LNCAP (cell line): ENCODE measurements around the gene LRP1B.

Experiments
- CTCF ChIP-seq: fragments of 450-650 bp; IDR thresholded peaks from 2 replicates; pipeline ENCODE4 v1.5.1; 2017; ENCODE audit warnings: mild to moderate bottlenecking

LRP1B gene

GRCh38 chr2:141704541-141704940, 426.3 kb downstream of the LRP1B start:
- no peak for TF ChIP-seq CTCF

GRCh38 chr2:141703501-141703900, 427.3 kb downstream of the LRP1B start:
- TF ChIP-seq CTCF, result no peak

GRCh38 chr2:141701618-141702017, 429.2 kb downstream of the LRP1B start:
- TF ChIP-seq CTCF, result no peak

GRCh38 chr2:141699573-141699972, 431.2 kb downstream of the LRP1B start:
- TF ChIP-seq CTCF, result no peak

GRCh38 chr2:141698500-141698899, 432.3 kb downstream of the LRP1B start:
- no peak for TF ChIP-seq CTCF

- TF ChIP-seq CTCF, result no peak
Measured at GRCh38 chr2:141697035-141697434, 433.8 kb downstream of the LRP1B start.

GRCh38 chr2:141694180-141694579, 436.6 kb downstream of the LRP1B start:
- TF ChIP-seq CTCF, result no peak

- no peak for TF ChIP-seq CTCF
Measured at GRCh38 chr2:141692829-141693228, 438.0 kb downstream of the LRP1B start.
